WTC11 (cell line): ENCODE results near the gene MRTFA.

Experiments used
- OVOL2 ChIP-seq: fragments of 250-450 bp; sonication (Bioruptor Pico); IDR thresholded peaks from 2 replicates; pipeline ENCODE4 v1.9.0; 2021; ENCODE audit warnings: mild to moderate bottlenecking, borderline replicate concordance
- ZNF512 ChIP-seq: sonication (generic); formaldehyde crosslinking; IDR thresholded peaks from 2 replicates; pipeline ENCODE4 v1.8.1; 2022; ENCODE audit warnings: missing genetic modification reagents, borderline replicate concordance
- TF ChIP-seq, protein P1 (sequence below): sonication (generic); formaldehyde crosslinking; IDR thresholded peaks from 2 replicates; pipeline ENCODE4 v1.8.1; 2023; ENCODE audit warnings: mild to moderate bottlenecking, missing genetic modification reagents
- TF ChIP-seq, protein P2 (sequence below): fragments of 200-600 bp; IDR thresholded peaks from 2 replicates; pipeline ENCODE4 v1.8.0; 2022; ENCODE audit warnings: antibody characterized with exemption
- TF ChIP-seq, protein P3 (sequence below): sonication (generic); formaldehyde crosslinking; IDR thresholded peaks from 2 replicates; pipeline ENCODE4 v1.8.0; 2023; ENCODE audit warnings: mild to moderate bottlenecking, missing genetic modification reagents

- TF ChIP-seq, protein P1, sequence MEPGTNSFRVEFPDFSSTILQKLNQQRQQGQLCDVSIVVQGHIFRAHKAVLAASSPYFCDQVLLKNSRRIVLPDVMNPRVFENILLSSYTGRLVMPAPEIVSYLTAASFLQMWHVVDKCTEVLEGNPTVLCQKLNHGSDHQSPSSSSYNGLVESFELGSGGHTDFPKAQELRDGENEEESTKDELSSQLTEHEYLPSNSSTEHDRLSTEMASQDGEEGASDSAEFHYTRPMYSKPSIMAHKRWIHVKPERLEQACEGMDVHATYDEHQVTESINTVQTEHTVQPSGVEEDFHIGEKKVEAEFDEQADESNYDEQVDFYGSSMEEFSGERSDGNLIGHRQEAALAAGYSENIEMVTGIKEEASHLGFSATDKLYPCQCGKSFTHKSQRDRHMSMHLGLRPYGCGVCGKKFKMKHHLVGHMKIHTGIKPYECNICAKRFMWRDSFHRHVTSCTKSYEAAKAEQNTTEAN (CRISPR knock-in tag) = no peak
- TF ChIP-seq, protein P2, sequence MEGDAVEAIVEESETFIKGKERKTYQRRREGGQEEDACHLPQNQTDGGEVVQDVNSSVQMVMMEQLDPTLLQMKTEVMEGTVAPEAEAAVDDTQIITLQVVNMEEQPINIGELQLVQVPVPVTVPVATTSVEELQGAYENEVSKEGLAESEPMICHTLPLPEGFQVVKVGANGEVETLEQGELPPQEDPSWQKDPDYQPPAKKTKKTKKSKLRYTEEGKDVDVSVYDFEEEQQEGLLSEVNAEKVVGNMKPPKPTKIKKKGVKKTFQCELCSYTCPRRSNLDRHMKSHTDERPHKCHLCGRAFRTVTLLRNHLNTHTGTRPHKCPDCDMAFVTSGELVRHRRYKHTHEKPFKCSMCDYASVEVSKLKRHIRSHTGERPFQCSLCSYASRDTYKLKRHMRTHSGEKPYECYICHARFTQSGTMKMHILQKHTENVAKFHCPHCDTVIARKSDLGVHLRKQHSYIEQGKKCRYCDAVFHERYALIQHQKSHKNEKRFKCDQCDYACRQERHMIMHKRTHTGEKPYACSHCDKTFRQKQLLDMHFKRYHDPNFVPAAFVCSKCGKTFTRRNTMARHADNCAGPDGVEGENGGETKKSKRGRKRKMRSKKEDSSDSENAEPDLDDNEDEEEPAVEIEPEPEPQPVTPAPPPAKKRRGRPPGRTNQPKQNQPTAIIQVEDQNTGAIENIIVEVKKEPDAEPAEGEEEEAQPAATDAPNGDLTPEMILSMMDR = no peak
- TF ChIP-seq ZNF512 (CRISPR knock-in tag) (no peak), OVOL2 (CRISPR knock-in tag) (no peak)
- TF ChIP-seq, protein P3, sequence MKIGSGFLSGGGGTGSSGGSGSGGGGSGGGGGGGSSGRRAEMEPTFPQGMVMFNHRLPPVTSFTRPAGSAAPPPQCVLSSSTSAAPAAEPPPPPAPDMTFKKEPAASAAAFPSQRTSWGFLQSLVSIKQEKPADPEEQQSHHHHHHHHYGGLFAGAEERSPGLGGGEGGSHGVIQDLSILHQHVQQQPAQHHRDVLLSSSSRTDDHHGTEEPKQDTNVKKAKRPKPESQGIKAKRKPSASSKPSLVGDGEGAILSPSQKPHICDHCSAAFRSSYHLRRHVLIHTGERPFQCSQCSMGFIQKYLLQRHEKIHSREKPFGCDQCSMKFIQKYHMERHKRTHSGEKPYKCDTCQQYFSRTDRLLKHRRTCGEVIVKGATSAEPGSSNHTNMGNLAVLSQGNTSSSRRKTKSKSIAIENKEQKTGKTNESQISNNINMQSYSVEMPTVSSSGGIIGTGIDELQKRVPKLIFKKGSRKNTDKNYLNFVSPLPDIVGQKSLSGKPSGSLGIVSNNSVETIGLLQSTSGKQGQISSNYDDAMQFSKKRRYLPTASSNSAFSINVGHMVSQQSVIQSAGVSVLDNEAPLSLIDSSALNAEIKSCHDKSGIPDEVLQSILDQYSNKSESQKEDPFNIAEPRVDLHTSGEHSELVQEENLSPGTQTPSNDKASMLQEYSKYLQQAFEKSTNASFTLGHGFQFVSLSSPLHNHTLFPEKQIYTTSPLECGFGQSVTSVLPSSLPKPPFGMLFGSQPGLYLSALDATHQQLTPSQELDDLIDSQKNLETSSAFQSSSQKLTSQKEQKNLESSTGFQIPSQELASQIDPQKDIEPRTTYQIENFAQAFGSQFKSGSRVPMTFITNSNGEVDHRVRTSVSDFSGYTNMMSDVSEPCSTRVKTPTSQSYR = no peak
Measured at GRCh38 chr22:40472051-40472450, 164.5 kb downstream of the MRTFA start.
